B cell (primary cell): ENCODE data around the gene PACRG.

Experiments used
- EZH2 ChIP-seq: IDR thresholded peaks from 2 replicates; pipeline ENCODE4 v1.6.1; 2012; ENCODE audit warnings: borderline replicate concordance, low read depth, mild to moderate bottlenecking, moderate library complexity, low read length; ENCODE audit not compliant: insufficient read depth, poor library complexity, severe bottlenecking
- TF ChIP-seq, protein P1 (sequence below): fragments of 200-600 bp; IDR thresholded peaks from one replicate; pipeline ENCODE4 v1.8.0; 2022; ENCODE audit warnings: antibody characterized with exemption, mild to moderate bottlenecking

DNA sequence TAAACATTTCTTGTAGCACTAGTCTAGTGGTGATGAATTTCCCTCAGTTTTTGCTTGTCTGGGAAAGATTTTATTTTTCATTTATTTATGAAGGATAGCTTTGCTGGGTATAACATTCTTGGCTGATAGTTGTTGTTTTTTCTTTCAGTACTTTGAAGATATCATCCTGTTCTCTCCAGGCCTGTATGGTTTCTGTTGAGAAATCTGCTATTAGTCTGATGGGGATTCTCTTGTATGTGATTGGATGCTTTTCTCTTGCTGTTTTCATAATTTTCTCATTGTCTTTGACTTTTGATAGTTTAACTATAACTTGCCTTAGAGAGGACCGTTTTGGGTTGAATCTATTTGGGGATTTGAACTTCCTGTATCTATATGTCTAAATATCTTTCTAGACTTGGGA, 207.1 kb downstream of the PACRG start:
- TF ChIP-seq, protein P1, sequence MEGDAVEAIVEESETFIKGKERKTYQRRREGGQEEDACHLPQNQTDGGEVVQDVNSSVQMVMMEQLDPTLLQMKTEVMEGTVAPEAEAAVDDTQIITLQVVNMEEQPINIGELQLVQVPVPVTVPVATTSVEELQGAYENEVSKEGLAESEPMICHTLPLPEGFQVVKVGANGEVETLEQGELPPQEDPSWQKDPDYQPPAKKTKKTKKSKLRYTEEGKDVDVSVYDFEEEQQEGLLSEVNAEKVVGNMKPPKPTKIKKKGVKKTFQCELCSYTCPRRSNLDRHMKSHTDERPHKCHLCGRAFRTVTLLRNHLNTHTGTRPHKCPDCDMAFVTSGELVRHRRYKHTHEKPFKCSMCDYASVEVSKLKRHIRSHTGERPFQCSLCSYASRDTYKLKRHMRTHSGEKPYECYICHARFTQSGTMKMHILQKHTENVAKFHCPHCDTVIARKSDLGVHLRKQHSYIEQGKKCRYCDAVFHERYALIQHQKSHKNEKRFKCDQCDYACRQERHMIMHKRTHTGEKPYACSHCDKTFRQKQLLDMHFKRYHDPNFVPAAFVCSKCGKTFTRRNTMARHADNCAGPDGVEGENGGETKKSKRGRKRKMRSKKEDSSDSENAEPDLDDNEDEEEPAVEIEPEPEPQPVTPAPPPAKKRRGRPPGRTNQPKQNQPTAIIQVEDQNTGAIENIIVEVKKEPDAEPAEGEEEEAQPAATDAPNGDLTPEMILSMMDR: no peak
- TF ChIP-seq EZH2: no peak
